ENCODE measurements around the gene GOLGA1.
"Not testable (repeated sequence)": the region's sequence is repeated elsewhere in the genome, so short reads cannot be mapped to it uniquely, and the experiment has no call there.

GOLGA1 gene, protein sequence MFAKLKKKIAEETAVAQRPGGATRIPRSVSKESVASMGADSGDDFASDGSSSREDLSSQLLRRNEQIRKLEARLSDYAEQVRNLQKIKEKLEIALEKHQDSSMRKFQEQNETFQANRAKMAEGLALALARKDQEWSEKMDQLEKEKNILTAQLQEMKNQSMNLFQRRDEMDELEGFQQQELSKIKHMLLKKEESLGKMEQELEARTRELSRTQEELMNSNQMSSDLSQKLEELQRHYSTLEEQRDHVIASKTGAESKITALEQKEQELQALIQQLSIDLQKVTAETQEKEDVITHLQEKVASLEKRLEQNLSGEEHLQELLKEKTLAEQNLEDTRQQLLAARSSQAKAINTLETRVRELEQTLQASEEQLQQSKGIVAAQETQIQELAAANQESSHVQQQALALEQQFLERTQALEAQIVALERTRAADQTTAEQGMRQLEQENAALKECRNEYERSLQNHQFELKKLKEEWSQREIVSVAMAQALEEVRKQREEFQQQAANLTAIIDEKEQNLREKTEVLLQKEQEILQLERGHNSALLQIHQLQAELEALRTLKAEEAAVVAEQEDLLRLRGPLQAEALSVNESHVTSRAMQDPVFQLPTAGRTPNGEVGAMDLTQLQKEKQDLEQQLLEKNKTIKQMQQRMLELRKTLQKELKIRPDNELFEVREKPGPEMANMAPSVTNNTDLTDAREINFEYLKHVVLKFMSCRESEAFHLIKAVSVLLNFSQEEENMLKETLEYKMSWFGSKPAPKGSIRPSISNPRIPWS

DNA sequence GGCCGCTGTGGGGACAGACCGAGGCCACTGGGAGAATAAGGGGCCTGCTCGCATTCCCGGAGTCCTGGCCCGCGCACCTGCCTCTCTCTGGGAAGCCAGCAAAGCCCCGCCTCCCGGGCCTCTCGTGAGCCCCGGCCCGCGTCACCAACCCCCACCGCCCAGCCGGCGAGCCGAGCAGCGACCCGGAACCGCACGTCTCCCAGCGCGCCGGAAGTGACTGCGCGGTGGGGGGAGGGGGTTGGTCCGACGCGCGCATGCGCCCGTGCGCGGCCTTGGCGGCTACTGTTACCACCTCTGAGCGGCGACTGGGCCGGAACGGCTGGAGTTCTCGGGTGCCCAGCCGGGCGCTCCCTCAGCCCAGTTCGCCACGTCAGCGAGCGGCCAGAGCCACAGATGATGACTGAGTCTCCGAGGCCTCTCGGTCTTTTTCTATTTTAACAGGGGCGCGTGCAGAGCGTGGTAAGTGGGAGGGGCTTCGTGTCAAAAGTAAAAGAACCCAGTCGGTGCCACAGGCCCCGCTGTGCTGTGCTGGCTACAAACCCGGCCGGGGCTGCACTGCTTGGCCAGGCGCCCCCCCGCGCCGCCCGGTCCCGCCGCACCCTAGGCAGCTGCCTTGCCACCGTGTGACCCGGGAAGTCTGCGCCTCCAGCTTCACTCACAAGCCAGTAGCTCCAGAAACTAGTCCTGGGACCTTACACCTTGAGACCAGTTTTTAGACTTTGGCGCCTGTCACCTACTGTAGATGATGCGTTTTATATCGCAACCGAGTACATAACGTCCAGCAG, at the start of gene GOLGA1:
Gene GOLGA1 (minus strand): TSS at position 190 of the 785 bp plus-strand sequence. CDS start 2,372 bp downstream, outside the sequence.
- peak; percentile 92 for DNase-seq

DNA sequence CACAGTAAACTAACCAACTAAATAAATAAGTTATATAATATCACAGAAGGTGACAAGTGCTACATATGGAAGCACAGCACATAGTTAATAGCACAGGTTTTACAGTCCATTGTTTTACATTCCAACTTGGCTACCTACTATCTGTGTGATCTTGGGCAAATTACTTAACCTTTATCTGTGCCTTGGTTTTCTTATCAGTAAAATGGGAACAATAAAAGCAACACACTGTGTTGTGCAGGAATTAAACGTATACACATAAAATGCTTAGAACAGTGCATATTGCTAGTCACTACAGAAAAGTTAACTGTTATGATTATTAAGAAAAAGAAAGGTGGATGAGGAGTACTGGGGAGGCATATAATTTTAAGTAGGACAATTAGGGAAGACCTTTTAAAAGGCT, 42.8 kb upstream of the GOLGA1 start:
- no peak for DNase-seq

DNA sequence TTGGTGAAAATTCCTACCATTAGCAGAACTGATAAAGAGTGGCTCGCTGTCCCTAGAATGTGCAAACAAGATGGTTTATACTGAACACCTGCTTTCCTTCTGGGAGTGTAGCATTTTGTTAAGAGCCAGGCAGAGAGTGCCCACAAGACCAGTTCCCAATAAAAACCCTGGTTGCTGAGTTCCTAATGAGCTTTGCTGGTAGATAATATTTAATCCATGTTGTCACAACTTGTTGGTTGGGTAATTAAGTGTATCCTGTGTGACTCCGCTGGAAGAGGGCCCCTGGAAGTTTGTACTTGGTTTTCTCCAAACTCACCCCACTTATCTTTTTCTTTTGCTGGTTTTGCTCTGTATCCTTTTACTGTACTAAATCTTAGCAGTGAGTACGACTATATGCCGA, 39.5 kb upstream of the GOLGA1 start:
- DNase-seq: no peak

DNA sequence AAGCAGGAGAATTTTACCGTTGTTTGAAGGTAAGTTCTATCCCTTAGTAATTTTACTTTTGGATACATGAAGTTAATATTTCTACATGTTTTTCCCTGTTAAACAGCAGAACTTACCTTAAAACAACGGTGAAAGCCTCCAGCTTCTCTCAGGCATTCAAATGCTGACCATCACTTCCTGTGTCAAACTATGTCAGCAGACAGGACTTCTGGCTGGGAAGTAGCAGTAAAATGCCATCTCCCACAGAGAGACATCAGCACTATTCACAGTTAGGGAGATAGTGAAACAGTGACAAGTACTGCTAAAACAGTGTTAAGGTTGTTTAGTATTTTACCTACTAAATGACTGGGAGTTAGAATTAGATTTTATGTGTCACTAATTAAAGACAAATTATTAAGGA, 34.2 kb upstream of the GOLGA1 start:
- DNase-seq: no peak

DNA sequence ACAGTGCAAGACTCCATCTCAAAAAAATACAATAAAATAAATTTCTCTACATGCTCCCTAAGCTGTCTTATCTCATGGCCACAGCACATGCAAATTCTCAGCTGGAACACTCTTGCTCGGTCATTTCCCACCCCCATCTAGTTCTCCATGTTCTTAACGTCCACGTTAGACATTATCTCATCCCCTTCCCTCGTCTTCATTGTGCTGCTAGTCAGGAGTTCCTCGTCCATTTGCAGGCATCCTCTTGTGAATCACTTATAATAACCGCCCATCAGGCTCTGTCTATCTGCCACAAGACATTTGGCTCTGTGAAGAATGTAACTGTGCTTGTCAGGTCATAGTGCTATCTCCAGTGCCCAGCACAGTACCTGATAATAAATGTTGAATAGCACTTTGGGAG, 32.9 kb upstream of the GOLGA1 start:
- no peak for DNase-seq

DNA sequence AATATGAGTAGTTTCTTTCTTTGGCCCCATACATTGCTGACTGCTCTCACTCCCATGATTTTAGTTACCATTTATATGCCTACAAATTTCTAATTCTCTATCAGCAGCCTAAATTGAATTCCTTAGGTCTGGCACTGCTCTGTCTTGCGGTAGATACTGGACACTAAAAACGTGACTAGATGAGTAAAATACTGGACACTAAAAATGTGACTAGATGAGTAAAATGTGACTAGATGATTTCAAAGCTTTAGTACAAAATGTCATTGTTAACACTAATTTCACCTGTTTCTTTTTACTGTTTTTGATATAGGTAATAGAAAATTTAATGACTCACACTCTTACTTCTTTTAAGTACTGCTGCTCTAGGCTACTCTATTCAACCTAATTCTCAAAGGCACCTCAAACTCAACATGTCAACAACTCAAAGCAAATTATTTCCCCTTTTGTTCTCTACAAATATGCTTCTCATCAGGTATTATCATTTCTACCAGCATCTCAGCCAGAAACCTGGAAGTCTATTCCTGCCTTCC, 31.4 kb upstream of the GOLGA1 start:
- DNase-seq: no peak

DNA sequence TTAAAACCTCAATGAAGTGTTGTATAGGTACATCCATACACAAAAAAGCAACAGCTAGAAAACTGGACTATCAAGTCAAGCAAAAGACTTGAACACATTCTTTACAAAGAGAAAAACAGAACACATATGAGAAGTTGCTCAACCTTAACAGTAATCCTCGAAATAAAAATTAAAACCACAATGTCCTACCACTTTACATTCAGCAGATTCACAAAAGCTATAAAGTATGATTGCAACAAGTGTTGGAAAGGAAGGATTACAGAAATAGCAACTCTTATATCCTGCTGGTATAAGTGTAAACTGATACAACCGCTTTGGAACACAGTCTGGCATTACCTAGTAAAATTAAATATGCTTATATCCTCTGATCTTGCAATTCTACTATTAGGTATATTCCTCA, 28.5 kb upstream of the GOLGA1 start:
- no peak for DNase-seq

DNA sequence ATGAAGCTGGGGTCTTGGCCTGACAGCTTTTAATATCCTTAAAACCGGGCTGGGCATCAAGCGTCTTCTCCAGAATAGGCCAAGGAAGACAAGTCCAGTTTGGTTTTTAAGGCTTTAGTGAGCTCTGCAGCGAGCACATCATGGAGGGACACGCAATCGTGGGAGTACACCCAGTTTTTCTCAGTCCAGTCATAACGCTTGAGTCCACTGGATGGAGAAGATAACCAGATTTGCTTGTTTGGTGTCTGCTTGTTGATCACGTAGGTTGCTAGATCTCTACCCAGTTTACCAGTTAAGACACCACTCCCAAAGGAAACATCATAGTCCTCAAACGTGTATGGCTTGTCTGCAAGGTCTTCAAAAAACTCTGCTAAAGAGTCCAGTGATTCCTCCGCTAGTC, 27.4 kb upstream of the GOLGA1 start:
- no peak for DNase-seq

DNA sequence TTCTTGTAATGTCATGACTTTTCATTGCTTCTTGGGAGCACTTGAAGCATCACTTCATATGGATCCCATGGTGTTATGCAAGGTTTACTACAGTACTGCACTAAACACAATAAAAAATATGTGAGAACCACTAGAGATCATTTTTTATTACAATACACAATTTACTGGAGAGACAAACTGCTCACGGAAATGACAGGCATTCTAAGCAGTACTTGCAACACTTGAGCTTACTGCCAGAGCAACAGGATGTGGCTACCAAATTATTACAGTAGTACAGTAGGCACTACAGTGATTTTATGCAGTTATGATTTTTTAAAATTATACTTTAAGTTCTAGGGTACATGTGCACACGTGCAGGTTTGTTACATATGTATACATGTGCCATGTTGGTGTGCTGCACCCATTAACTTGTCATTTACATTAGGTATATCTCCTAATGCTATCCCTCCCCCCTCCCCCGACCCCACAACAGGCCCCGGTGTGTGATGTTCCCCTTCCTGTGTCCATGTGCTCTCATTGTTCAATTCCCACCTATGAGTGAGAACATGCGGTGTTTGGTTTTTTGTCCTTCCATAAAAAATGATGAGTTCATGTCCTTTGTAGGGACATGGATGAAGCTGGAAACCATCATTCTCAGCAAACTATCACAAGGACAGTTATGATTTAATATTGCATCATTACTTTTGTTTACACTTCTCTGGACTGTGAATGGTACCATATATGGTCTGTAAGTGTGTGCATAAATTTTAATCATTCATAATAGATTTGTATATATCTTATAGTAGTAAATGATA, 25.1 kb upstream of the GOLGA1 start:
- DNase-seq: not testable (repeated sequence)

DNA sequence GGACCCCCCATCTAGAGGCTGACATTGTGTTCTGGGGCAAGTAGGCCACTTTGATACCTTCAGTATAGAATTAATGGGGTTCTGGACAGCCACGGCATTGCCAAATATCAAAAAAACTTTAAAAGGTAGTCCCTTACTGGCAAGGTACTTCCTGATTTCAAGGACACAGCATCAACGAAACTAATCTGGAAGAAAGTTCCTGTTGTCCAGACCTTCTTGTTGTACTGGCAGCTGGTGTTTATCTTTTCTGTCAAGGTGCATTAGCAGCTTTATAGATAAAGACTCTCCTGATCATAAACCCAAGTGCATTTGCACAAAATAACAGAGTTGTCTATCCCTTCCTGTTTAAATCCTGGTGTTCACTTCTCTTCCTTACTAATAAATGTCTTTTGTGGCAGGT, 23.7 kb upstream of the GOLGA1 start:
- DNase-seq: no peak

DNA sequence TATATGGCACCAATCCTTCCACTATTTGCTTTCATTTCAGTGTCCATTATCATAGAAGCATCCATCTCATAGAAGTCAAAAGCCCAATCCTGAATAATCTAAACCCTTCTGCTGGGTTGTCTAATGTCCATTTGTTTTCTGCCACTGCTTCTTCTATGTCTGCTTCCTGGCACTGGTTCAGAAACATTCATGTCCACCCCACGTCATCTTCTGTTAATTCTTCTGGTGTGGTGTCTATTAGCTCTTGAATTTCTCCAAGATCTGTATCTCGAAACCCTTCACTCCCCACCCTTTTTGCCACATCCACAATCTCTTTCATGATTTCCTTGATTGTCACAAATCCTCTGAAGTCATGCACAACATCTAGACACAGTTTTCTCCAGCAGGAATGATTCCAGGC, 23.2 kb upstream of the GOLGA1 start:
- DNase-seq: no peak

DNA sequence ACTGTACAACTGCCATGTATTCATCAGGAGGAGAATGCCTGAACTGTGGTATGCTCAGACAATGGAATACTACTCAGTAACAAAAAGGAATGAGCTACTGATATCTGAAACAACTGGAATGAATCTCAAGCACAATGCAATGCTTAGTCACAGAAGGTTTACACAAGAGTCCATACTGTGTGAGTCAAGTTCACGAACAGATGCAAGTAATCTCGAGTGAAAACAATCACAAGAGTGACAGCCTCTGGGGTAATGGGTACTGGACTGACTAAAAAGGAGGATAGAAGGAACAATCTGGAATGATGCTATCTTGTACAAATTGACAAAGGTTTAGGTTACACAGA, 19.5 kb upstream of the GOLGA1 start:
- no peak for DNase-seq

DNA sequence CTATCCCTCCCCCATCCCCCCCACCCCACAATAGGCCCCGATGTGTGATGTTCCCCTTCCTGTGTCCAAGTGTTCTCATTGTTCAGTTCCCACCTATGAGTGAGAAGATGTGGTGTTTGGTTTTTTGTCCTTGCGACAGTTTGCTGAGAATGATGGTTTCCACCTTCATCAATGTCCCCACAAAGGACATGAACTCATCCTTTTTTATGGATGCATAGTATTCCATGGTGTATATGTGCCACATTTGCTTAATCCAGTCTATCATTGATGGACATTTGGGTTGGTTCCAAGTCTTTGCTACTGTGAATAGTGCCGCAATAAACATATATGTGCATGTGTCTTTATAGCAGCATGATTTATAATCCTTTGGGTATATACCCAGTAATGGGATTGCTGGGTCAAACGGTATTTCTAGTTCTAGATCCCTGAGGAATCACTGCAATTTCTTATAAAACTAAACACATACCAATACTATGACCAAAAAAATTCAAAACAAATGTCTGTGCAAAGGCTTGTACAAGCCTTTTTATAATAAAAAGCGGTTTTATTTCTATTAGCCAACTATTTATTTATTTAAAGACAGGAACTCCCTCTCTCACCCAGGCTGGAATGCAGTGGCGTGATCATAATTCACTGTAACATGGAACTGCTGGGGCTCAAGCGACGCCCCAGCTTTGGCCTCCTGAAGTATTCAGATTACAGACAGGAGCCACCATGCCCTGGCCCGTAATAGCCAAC, 19.0 kb upstream of the GOLGA1 start:
- DNase-seq: not testable (repeated sequence)

DNA sequence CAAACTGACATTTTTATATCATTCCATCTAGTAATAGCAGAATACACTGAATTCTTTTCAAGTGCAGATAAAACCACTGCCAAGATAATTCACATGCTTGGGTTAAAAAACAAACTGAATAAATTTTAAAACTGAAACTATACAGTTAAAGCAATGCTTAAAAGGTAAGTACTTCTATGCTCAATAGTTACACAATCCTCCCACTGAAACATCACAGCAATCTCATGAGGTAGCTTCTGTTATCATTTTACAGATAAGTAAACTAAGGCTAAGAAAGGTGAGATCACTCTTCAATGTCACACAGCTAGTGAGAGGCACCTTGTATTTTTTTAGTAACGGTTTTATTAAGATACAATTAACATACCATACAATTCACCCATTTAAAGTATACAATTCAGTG, 13.4 kb upstream of the GOLGA1 start:
- no peak for DNase-seq

DNA sequence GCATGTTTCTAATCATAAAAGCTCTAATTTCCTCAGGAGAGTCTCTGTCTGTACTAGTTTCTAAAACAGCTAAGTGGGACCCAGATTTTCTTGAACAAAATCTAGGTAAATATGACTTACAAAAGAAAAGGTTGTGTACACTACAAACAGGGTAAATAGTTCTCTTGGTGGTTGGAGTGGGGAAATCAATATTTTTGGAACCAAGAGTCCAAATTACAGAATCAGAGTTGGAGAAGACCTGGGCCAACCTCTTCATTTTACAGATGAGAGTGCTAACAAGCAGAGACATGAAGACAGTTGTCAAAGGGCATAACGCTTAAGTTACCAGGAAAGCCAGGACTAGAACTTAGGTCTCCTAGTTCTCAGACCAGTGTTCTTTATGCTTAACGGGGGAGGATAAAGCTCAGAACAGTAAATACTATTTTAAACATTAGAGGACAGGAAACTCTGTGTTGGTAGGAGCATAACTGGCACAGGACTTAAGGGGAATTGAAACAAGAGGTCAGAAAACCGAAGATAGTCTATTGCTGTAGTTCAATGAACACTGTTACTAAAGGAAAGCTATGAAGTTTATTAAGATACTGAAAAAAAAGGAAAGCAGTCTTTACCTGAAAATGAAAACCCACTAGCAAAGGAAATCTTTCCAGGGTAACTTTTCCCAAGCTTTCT, 9.3 kb upstream of the GOLGA1 start:
- no peak for DNase-seq

DNA sequence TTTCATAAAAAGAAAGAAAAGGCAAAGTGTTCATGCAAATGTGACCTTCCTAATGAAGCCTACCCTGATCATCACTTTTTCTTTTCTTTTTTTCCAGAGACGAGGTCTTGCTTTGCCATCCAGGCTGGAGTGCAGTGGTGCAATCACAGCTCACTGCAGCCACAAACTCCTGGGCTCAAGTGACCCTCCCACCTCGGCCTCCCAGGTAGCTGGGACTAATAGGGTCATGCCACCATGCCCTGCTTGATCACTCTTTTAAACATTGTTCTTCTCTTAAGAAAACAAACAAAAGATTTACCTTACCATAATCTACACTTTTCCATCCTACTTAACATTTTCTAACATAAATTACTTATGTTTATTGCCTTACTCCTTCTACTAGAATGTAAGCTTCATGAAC, 8.5 kb upstream of the GOLGA1 start:
- no peak for DNase-seq

DNA sequence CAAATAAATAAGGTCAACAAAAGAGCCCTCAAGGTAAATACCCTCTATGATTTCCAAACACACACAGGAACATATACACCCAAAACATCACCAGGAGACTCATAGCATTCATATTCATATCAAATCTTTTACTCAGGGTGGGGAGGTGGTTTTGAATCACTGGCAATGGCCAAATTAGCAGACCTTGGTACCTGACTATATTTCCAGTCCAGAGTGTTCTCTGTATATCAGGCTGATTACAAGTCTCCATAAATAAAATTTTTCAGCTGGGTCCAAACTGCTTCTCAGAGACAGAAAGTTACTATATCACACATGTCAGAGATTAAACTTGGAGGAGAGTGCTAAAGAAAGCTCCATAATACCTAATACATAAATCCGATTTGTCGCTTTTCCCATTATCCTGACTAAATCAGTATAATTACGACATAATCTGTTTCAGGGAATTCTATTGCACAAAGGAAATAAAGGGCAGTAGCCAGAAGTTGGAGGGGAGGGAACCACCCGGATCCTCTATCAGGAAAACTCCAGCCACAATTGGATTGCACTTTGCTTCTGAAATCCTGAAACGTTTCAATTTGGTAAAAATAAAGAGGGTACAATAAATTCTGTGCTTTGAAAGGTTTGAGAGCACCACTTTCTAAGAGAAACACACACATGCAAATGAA, 7.0 kb upstream of the GOLGA1 start:
- DNase-seq: no peak

DNA sequence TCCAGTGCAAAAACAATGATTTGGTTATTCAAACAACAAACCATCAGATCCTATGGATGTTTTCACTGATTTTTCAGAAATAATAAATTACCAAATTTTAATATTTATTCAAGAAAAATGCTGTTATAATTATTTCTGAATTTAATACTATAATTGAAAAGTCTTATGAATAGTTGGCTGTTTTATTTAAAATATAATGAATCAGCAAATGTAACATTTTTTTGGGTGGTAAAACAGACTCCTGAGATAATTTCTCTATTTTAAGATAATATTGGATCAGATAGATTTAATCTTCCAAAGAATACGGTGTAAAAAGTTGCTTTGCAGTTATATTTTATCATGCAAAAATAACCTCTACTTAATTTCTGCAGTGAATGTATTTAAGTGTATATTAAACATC, 5.3 kb upstream of the GOLGA1 start:
- no peak for DNase-seq

DNA sequence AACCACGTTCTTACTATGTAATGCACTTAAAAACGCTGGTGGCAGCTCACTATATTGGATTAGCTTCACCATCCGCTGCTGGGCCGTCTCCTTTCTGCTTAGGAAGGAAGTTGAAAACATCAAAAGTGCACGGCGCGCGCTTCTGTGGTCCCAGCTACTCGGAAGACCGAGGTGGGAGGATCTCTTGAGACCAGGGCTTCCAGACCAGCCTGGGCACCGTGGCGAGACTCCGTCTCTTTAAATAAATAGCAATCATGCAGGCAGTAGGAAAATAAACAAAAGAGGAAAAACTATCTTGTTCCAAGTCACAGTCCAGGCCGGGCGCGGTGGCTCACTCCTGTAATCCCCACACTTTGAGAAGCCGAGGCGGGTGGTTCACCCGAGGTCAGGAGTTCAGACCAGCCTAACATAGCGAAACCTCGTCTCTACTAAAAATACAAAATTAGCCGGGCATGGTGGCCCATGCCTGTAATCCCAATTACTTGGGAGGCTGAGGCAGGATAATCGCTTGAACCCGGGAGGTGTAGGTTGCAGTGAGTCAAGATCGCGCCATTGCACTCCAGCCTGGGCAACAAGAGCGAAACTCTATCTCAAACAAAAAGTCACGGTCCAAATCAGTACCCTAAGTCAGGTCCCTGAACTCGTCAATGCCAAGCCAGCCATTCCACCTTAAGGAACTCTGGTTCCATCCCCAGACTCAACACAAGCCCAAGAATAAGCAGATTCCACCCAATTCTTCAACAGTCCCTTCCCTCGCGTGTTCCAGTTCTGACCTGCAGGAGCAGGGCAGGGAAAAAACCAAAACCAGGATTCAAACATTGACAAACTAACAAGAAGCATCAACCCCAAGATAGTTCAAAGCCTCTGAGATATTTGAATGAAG, 1.0 kb upstream of the GOLGA1 start:
- DNase-seq: peak; percentile 57

DNA sequence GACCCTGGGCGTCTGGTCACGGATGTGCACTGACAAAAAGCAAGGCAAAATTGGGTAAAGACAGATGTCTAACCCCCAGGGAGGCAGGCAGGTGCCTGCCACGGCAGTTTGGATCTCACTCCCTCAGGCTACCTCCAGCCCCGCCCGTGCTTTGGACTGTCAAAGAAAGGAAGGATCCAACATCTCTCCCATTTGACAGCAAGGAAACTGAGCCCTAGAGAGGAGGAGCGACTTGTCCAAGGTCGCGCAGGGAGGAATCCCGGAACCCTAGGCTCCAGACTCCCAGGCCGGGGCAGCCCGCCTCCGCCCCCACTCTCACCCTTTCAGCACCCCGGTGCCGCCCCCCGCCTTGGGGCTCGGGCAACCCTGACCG, 376 bp downstream of the GOLGA1 start:
- DNase-seq: no peak

Measured in stimulated activated CD4-positive, alpha-beta T cell treated with anti-CD3 and anti-CD28 coated beads, Interleukin-4, amount 100 ng/mL, for 1 hour (primary cell).